ENCODE data around the gene SH3BP4. TPM values are rescaled to one million over a fixed set of nuclear protein-coding genes. Genes with fewer than 3 reads are reported as not detected.
"Not testable (repeated sequence)": the region's sequence is repeated elsewhere in the genome, so short reads cannot be mapped to it uniquely, and the experiment has no call there.

Gene SH3BP4
- total RNA-seq, 1 donor from 2014 or later = 29.6 TPM

- no peak for DNase-seq
- H3K27ac ChIP-seq = no peak overlapping the region
Measured at GRCh38 chr2:235054919-235055318, 103.1 kb downstream of the SH3BP4 start.

GRCh38 chr2:235055891-235056516 is 104.2 kb downstream of the SH3BP4 start:
- ATAC-seq = peak; percentile 72
- peak; percentile 62 for DNase-seq
- no peak overlapping the region for H3K4me3 ChIP-seq
- H3K27ac ChIP-seq = no peak overlapping the region
- H3K9me3 ChIP-seq = no peaks in the 10 kb centered on the region
- H3K27me3 ChIP-seq = no peaks in the 10 kb centered on the region
- H3K4me1 ChIP-seq = peaks cover 10% of the 10 kb centered on the region
- peak; percentile 59 for TF ChIP-seq CTCF (IDR thresholded peaks at IDR 0.05)
- peaks cover 13% of the 10 kb centered on the region for H3K36me3 ChIP-seq
- intact Hi-C loops (cut with DNase I) = no loop called here

More at GRCh38 chr2:235054919-235055318, 103.1 kb downstream of the SH3BP4 start:
- intact Hi-C loops (cut with DNase I) = no loop called here
- ATAC-seq = peak; percentile 49
- Histone ChIP-seq H3K4me1 (peaks cover 14% of the 10 kb centered on the region), H3K9me3 (no peaks in the 10 kb centered on the region), H3K4me3 (no peak overlapping the region), H3K36me3 (peaks cover 13% of the 10 kb centered on the region), H3K27me3 (no peaks in the 10 kb centered on the region)
- TF ChIP-seq CTCF (IDR thresholded peaks at IDR 0.05) = no peak

DNA sequence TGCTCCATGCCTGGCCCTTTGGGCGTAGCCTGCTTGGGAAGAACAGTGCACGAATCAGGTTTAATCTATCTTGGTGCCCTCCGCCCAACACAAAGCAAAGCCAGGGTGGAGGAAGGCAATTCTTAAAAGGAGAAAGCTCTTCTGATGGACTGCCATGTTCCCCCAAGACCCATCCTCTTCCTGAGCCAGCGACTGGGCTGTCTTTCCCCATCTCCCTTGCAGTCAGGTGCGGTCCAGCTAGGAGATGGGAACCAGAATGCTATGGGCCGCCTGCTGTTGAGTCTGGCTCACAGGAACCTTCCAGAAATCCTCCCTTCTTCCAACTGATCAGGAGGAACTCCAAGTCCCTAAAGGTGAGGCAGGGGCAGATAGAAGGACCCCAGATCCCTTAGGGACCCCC is 105.0 kb downstream of the SH3BP4 start:
- peaks cover 2% of the 10 kb centered on the region for H3K4me1 ChIP-seq
- no peak for ATAC-seq
- no peaks in the 10 kb centered on the region for H3K27me3 ChIP-seq
- intact Hi-C loops (cut with DNase I) = no loop called here
- peaks cover 13% of the 10 kb centered on the region for H3K36me3 ChIP-seq
- H3K4me3 ChIP-seq = no peak overlapping the region
- no peak overlapping the region for H3K27ac ChIP-seq
- no peak for TF ChIP-seq CTCF (IDR thresholded peaks at IDR 0.05)
- DNase-seq = no peak
- H3K9me3 ChIP-seq = no peaks in the 10 kb centered on the region

GRCh38 chr2:235057616-235058015 is 105.8 kb downstream of the SH3BP4 start:
- H3K27me3 ChIP-seq; DNase-seq; H3K4me1 ChIP-seq; intact Hi-C loops (cut with DNase I); H3K4me3 ChIP-seq; H3K27ac ChIP-seq; H3K9me3 ChIP-seq; ATAC-seq: not testable (repeated sequence)
- H3K36me3 ChIP-seq = peaks cover 12% of the 10 kb centered on the region

DNA sequence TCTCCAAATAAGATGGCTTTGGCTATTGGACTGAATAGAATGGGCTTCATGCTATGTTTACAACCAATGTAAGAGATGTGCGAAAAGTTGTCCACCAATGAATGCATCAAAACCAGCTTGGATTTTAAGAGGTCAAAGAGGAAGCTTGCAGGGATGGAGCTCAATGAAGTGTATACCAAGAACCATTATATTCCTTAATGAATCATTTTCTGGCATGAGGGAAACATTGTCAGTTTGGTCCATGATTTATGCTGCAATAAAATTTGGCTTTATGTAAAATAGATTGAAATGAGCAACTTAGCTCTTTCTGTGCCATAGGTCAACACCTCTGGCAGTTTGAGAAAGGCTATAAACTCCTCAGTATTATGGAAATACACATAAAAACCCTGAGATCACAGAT is 107.3 kb downstream of the SH3BP4 start:
- DNase-seq (no peak), ATAC-seq (no peak)
- no peaks in the 10 kb centered on the region for H3K27me3 ChIP-seq
- H3K27ac ChIP-seq = no peak overlapping the region
- H3K36me3 ChIP-seq = no peaks in the 10 kb centered on the region
- H3K4me3 ChIP-seq = no peak overlapping the region
- H3K9me3 ChIP-seq = no peaks in the 10 kb centered on the region
- no peak for TF ChIP-seq CTCF (IDR thresholded peaks at IDR 0.05)
- intact Hi-C loops (cut with DNase I) = no loop called here
- H3K4me1 ChIP-seq = no peaks in the 10 kb centered on the region

DNA sequence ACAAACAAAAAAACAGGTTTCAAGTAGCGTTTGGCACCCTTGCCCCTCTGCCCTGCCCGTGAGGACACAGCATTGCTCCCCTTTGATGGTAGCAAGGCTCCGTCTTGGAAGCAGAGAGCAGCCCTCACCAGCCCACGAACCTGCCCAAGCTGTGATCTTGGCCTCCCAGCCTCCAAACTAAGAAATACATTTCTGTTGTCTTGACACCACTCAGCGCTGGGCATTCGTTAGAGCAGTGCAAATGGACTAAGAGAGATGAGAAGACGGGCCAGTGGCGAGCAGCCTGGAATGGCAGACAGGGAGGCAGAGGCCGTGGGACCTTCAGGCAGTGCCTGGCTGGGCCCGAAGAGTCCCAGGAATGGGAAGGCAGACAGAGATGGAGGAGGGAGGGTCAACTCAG is 109.8 kb downstream of the SH3BP4 start:
- Histone ChIP-seq H3K4me1 (no peaks in the 10 kb centered on the region), H3K4me3 (no peak overlapping the region), H3K36me3 (no peaks in the 10 kb centered on the region), H3K27me3 (no peaks in the 10 kb centered on the region), H3K27ac (no peak overlapping the region), H3K9me3 (no peaks in the 10 kb centered on the region)
- DNase-seq (no peak), ATAC-seq (no peak)
- intact Hi-C loops (cut with DNase I) = no loop called here
- TF ChIP-seq CTCF (IDR thresholded peaks at IDR 0.05) = no peak

Measured in upper lobe of right lung (tissue), 1 donor.